Smooth muscle cell (in vitro differentiated cells): ENCODE data around the gene SLC9A2. TPM values are rescaled to one million over a fixed set of nuclear protein-coding genes. Genes with fewer than 3 reads are reported as not detected.

Experiments used
- DNase-seq: peaks from one replicate; lab custom pipeline; 2025; ENCODE audit not compliant: unreplicated experiment; lab: John Stamatoyannopoulos, UW
- H2AFZ ChIP-seq: fragments of 200-600 bp; sonication (generic); 2 replicates; pipeline ENCODE4 v1.6.0; 2016; ENCODE audit warnings: antibody characterized with exemption, low read depth, mild to moderate bottlenecking
- H3F3A ChIP-seq: fragments of 200-600 bp; sonication (generic); 2 replicates; pipeline ENCODE4 v1.6.0; 2017; ENCODE audit warnings: antibody characterized with exemption, low read depth
- H3K27ac ChIP-seq: fragments of 200-600 bp; sonication (generic); 2 replicates; pipeline ENCODE4 v1.5.1; 2016; ENCODE audit warnings: low read depth, mild to moderate bottlenecking
- H3K27me3 ChIP-seq: fragments of 200-600 bp; sonication (generic); 2 replicates; pipeline ENCODE4 v1.6.1; 2016; ENCODE audit warnings: low read depth, mild to moderate bottlenecking
- H3K36me3 ChIP-seq: fragments of 200-600 bp; sonication (generic); 2 replicates; pipeline ENCODE4 v1.5.1; 2016; ENCODE audit warnings: low read depth
- H3K4me1 ChIP-seq: fragments of 200-600 bp; sonication (generic); 2 replicates; pipeline ENCODE4 v1.5.1; 2016; ENCODE audit warnings: low read depth
- H3K4me2 ChIP-seq: fragments of 200-600 bp; sonication (generic); 2 replicates; pipeline ENCODE4 v1.6.0; 2016; ENCODE audit warnings: mild to moderate bottlenecking
- H3K4me3 ChIP-seq: fragments of 200-600 bp; sonication (generic); 2 replicates; pipeline ENCODE4 v1.5.1; 2016; ENCODE audit warnings: mild to moderate bottlenecking
- H3K79me2 ChIP-seq: fragments of 200-600 bp; sonication (generic); 2 replicates; pipeline ENCODE4 v1.6.0; 2016; ENCODE audit warnings: low read depth, mild to moderate bottlenecking
- H3K9ac ChIP-seq: fragments of 200-600 bp; sonication (generic); 2 replicates; pipeline ENCODE4 v1.6.0; 2016; ENCODE audit warnings: low read depth
- H3K9me3 ChIP-seq: fragments of 200-600 bp; sonication (generic); replicated peaks from 2 replicates; pipeline ENCODE4 v1.5.1; 2016; ENCODE audit warnings: low read depth
- H4K20me1 ChIP-seq: fragments of 200-600 bp; sonication (generic); 2 replicates; pipeline ENCODE4 v1.6.0; 2016; ENCODE audit warnings: low read depth
- WGBS: methylation state at CpG from one replicate; pipeline ENCODE4 v1.1.7; 2016; ENCODE audit warnings: low lambda C conversion rate; 5-methylcytosine and 5-hydroxymethylcytosine counted together
- polyA plus RNA-seq: library from polyadenylated mRNA; unstranded; fragments of >200 nt; fragmentation: Nextera tagmentation; extraction: Ambion mirVana; gene quantifications from 2 replicates; pipeline ENCODE4 v1.2.1, GENCODE V29; 2016
- total RNA-seq: library from RNA; depleted of rRNA; stranded (reverse); fragments of >200 nt; gene quantifications from 2 replicates; pipeline ENCODE4 v1.2.3, GENCODE V29; 2014
- TF ChIP-seq, protein P1 (sequence below): fragments of 200-600 bp; sonication (generic); IDR thresholded peaks from 2 replicates; pipeline ENCODE4 v1.5.1; 2017; ENCODE audit warnings: borderline replicate concordance, mild to moderate bottlenecking, antibody characterized with exemption; ENCODE audit not compliant: insufficient read depth, poor library complexity, severe bottlenecking

Gene SLC9A2
- total and polyA plus RNA-seq, 2 experiments from 2014 or later: not detected

DNA sequence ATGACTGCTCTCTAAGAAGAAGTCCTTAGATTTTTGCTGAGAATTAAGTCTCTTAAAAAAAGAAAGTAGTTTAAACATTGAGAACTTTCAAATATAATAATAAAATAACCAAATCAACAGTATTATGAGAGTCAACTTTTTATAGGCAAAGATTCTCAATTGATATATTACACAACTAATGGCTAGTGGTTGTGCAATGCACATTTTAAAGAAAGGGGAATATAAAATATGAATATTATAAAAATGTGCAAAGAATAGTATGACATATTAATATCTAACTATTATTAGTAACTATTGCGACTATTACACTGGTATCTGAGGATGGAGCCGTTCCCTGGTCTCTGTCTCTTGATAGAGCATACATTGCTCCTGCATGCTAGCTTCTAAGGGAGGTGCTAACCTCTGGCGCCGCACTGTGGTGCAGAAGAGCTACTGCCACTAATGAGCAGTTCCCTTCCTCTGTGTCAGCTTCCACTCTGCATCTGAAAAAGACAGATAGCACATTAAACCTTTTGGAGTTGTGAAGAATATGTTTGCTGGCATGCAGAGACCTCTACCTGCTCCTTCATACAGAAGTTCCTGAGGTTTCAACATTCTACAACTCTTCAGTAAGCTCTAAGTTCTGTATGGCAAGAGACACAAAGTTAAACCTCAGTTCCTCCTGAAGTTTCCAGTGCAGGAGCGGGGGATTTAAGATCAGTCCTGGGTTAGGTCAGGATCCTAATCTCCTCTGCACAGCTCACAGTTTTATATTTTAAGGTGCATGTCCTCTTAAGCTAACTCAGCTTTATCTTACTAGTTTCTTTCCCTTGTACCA lies 3.5 kb upstream of the SLC9A2 start:
- Histone ChIP-seq H3K4me1 (no peaks in the 10 kb centered on the region), H3K9me3 (no peaks in the 10 kb centered on the region), H3K36me3 (no peaks in the 10 kb centered on the region), H3K27ac (no peak overlapping the region), H3K79me2 (no peaks in the 10 kb centered on the region), H3K4me2 (no peak overlapping the region), H3K4me3 (no peak overlapping the region), H3K27me3 (peaks cover 78% of the 10 kb centered on the region), H4K20me1 (no peaks in the 10 kb centered on the region), H3F3A (no peaks in the 10 kb centered on the region), H3K9ac (no peak overlapping the region), H2AFZ (no peak overlapping the region)
- WGBS: 27% methylated on average over 5 of the region's 5 CpGs
- TF ChIP-seq, protein P1, sequence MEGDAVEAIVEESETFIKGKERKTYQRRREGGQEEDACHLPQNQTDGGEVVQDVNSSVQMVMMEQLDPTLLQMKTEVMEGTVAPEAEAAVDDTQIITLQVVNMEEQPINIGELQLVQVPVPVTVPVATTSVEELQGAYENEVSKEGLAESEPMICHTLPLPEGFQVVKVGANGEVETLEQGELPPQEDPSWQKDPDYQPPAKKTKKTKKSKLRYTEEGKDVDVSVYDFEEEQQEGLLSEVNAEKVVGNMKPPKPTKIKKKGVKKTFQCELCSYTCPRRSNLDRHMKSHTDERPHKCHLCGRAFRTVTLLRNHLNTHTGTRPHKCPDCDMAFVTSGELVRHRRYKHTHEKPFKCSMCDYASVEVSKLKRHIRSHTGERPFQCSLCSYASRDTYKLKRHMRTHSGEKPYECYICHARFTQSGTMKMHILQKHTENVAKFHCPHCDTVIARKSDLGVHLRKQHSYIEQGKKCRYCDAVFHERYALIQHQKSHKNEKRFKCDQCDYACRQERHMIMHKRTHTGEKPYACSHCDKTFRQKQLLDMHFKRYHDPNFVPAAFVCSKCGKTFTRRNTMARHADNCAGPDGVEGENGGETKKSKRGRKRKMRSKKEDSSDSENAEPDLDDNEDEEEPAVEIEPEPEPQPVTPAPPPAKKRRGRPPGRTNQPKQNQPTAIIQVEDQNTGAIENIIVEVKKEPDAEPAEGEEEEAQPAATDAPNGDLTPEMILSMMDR: peak; percentile 88
- no peak for DNase-seq

DNA sequence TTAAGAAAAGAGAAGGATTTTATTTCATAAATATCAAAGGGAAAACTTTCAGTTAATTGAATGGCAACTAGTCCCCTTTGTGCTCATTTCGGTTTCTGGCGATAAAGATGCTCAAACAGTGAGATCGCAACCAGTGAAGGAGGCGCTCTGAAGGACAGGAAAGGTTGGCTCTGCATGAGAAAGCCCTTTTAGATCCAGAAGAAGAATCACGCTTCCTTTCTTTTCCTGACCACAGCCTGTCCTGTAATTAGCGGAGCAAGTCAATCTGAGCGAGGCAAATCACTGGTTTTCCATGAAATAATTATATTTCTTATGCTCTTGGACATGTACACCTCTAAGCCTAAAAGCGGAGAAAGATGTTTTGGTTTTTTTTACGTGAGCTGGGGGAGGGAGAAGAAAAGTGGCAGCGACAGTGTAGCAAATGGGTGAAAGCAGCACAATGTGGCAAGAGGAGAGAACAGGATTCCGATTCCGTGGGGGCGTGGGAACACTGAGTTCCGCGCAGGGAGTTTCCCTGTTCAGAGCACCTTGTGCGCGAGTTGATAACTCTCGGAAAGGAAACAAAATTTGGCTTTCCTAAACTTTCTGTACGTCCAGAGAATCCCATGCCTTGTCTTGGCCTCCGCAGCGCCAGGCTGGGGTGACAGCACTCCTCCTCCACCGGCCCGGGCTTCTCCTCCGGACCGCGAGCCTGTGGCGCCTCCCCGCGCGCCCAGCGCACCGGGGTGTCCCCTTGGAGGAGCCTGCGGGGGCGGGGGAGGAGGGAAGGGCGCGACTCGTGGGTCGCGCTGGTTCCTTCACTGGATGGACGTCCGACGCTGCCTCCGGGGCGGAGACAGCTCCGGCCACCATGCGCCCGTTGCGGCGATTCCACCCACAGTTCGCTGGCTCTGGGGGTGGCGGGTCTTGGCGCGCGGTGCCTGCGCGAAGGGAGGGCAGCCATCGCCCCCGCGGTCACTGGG lies 620 bp upstream of the SLC9A2 start:
- 4% methylated on average over 38 of the region's 59 CpGs for WGBS
- peaks cover 97% of the 10 kb centered on the region for H3K27me3 ChIP-seq
- no peaks in the 10 kb centered on the region for H4K20me1 ChIP-seq
- no peak overlapping the region for H3K9ac ChIP-seq
- H3K4me2 ChIP-seq: peak overlapping the region; percentile 97
- peak overlapping the region; percentile 59 for H3K4me3 ChIP-seq
- H3K27ac ChIP-seq: no peak overlapping the region
- no peaks in the 10 kb centered on the region for H3K9me3 ChIP-seq
- no peak for DNase-seq
- peak overlapping the region; percentile 61 for H2AFZ ChIP-seq
- H3K4me1 ChIP-seq: no peaks in the 10 kb centered on the region
- no peaks in the 10 kb centered on the region for H3K79me2 ChIP-seq
- no peaks in the 10 kb centered on the region for H3K36me3 ChIP-seq
- H3F3A ChIP-seq: no peaks in the 10 kb centered on the region
- TF ChIP-seq, protein P1: no peak

DNA sequence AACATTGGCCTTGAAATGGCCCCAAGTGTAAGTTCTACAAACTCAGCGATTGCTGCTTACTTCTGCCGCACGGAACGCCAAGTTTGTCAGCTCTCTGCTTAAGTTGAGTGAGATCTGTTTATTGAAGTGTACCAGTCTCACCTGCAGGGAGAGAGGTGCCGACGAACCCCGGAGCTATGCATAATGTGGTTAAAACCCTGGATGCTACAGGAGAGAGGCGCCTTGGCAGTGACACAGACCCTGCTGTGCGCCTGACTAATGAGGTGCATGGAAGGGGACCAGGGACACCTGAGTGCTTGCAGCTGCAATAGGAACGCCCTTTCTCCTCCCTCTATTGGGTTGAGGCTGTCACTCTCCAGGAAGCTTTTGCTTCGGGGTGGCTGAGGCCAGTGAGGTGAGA lies 979 bp downstream of the SLC9A2 start:
- 56% methylated on average over 11 of the region's 11 CpGs for WGBS
- TF ChIP-seq, protein P1: no peak
- Histone ChIP-seq H3K36me3 (no peaks in the 10 kb centered on the region), H4K20me1 (no peaks in the 10 kb centered on the region), H3K4me2 (no peak overlapping the region), H3K4me3 (no peak overlapping the region), H3K4me1 (no peaks in the 10 kb centered on the region), H2AFZ (no peak overlapping the region), H3F3A (no peaks in the 10 kb centered on the region), H3K9me3 (no peaks in the 10 kb centered on the region), H3K27me3 (peaks cover 94% of the 10 kb centered on the region), H3K27ac (no peak overlapping the region), H3K9ac (no peak overlapping the region), H3K79me2 (no peaks in the 10 kb centered on the region)
- DNase-seq: no peak
